ENCODE results near the gene GPC3. TPM values are rescaled to one million over a fixed set of nuclear protein-coding genes. Genes with fewer than 3 reads are reported as not detected.

The GPC3 gene
- total RNA-seq, 1 donor from 2014 or later, result 4.2 TPM

GRCh38 chrX:133754657-133755056, 230.7 kb downstream of the GPC3 start:
- no peaks in the 10 kb centered on the region for H3K27me3 Mint-ChIP-seq (ENCODE audit: unreplicated experiment)
- no peak for DNase-seq
- no peak overlapping the region for H3K27ac Mint-ChIP-seq (ENCODE audit: unreplicated experiment)
- no peak overlapping the region for H3K4me3 Mint-ChIP-seq (ENCODE audit: unreplicated experiment)
- peaks cover 9% of the 10 kb centered on the region for H3K4me1 Mint-ChIP-seq (ENCODE audit: low read depth, unreplicated experiment)
- H3K36me3 Mint-ChIP-seq (ENCODE audit: unreplicated experiment), result no peaks in the 10 kb centered on the region
- TF ChIP-seq, protein P1, sequence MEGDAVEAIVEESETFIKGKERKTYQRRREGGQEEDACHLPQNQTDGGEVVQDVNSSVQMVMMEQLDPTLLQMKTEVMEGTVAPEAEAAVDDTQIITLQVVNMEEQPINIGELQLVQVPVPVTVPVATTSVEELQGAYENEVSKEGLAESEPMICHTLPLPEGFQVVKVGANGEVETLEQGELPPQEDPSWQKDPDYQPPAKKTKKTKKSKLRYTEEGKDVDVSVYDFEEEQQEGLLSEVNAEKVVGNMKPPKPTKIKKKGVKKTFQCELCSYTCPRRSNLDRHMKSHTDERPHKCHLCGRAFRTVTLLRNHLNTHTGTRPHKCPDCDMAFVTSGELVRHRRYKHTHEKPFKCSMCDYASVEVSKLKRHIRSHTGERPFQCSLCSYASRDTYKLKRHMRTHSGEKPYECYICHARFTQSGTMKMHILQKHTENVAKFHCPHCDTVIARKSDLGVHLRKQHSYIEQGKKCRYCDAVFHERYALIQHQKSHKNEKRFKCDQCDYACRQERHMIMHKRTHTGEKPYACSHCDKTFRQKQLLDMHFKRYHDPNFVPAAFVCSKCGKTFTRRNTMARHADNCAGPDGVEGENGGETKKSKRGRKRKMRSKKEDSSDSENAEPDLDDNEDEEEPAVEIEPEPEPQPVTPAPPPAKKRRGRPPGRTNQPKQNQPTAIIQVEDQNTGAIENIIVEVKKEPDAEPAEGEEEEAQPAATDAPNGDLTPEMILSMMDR (IDR thresholded peaks at IDR 0.05; ENCODE audit: partially characterized antibody, unreplicated experiment), result no peak
- no peaks in the 10 kb centered on the region for H3K9me3 Mint-ChIP-seq (ENCODE audit: unreplicated experiment)

DNA sequence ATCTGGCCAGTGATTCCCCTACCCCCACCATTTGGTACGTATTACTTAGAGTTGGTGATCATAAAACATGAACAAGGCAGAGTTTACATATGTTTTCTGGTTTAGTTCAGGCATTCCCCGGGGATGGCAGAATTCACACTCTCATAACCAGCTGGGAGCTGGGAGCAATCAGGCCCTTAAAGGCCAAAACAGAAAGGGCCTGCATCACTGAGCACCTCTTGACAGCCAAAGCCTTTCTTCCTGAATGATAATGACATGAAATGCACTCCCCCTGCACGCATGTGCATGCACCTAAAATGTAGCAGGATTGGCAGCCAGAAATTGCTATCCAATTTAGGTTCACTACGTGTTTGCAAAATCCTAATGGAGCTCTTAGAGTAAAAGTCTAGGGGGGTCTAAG, 235.4 kb downstream of the GPC3 start:
- TF ChIP-seq, protein P1 (IDR thresholded peaks at IDR 0.05; ENCODE audit: partially characterized antibody, unreplicated experiment), result no peak
- DNase-seq, result no peak
- Mint-ChIP-seq H3K27me3 (ENCODE audit: unreplicated experiment) (no peaks in the 10 kb centered on the region), H3K9me3 (ENCODE audit: unreplicated experiment) (no peaks in the 10 kb centered on the region), H3K4me3 (ENCODE audit: unreplicated experiment) (no peak overlapping the region), H3K27ac (ENCODE audit: unreplicated experiment) (peak overlapping the region; percentile 48), H3K4me1 (ENCODE audit: low read depth, unreplicated experiment) (peaks cover 14% of the 10 kb centered on the region), H3K36me3 (ENCODE audit: unreplicated experiment) (no peaks in the 10 kb centered on the region)

DNA sequence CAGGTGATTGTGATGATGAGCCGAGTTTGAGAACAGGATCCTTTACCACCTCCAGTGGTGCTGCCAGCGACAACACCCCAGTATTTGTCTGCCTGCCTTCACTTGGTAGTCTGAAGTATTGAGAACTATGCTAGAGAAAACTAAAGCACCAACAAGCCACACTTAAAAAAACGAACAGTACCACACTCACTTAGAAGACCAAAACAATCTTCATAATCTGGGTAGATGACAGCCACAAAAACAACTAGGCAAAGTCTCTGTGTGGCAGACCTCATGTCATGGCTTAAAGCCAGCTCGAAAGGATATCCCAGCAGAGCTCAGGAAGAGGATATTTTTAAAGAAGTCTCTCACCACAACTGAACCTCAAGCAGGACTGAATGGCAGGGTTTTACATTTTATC, 236.0 kb downstream of the GPC3 start:
- Mint-ChIP-seq H3K36me3 (ENCODE audit: unreplicated experiment) (no peaks in the 10 kb centered on the region), H3K4me3 (ENCODE audit: unreplicated experiment) (no peak overlapping the region), H3K27ac (ENCODE audit: unreplicated experiment) (peak overlapping the region; percentile 62), H3K4me1 (ENCODE audit: low read depth, unreplicated experiment) (peaks cover 11% of the 10 kb centered on the region), H3K9me3 (ENCODE audit: unreplicated experiment) (no peaks in the 10 kb centered on the region), H3K27me3 (ENCODE audit: unreplicated experiment) (no peaks in the 10 kb centered on the region)
- TF ChIP-seq, protein P1 (IDR thresholded peaks at IDR 0.05; ENCODE audit: partially characterized antibody, unreplicated experiment), result no peak
- DNase-seq, result no peak

- Mint-ChIP-seq H3K36me3 (ENCODE audit: unreplicated experiment) (no peaks in the 10 kb centered on the region), H3K9me3 (ENCODE audit: unreplicated experiment) (no peaks in the 10 kb centered on the region), H3K4me1 (ENCODE audit: low read depth, unreplicated experiment) (peaks cover 11% of the 10 kb centered on the region), H3K27me3 (ENCODE audit: unreplicated experiment) (no peaks in the 10 kb centered on the region), H3K27ac (ENCODE audit: unreplicated experiment) (no peak overlapping the region), H3K4me3 (ENCODE audit: unreplicated experiment) (no peak overlapping the region)
- TF ChIP-seq, protein P1 (IDR thresholded peaks at IDR 0.05; ENCODE audit: partially characterized antibody, unreplicated experiment), result no peak
- DNase-seq, result no peak
Observed at GRCh38 chrX:133747196-133747595, 238.2 kb downstream of the GPC3 start.

GRCh38 chrX:133746593-133746992, 238.8 kb downstream of the GPC3 start:
- TF ChIP-seq, protein P1 (IDR thresholded peaks at IDR 0.05; ENCODE audit: partially characterized antibody, unreplicated experiment), result no peak
- Mint-ChIP-seq H3K27ac (ENCODE audit: unreplicated experiment) (no peak overlapping the region), H3K9me3 (ENCODE audit: unreplicated experiment) (no peaks in the 10 kb centered on the region), H3K27me3 (ENCODE audit: unreplicated experiment) (no peaks in the 10 kb centered on the region), H3K4me1 (ENCODE audit: low read depth, unreplicated experiment) (peaks cover 13% of the 10 kb centered on the region), H3K36me3 (ENCODE audit: unreplicated experiment) (no peaks in the 10 kb centered on the region), H3K4me3 (ENCODE audit: unreplicated experiment) (no peak overlapping the region)
- DNase-seq, result no peak

Data from glutamatergic neuron (in vitro differentiated cells).